Heart left ventricle (tissue), 16 donors: ENCODE measurements around the gene NSMCE3. TPM values are rescaled to one million over a fixed set of nuclear protein-coding genes. Genes with fewer than 3 reads are reported as not detected.

ENCODE experiments used
- ATAC-seq, 4 donors: fragments of 200-7000 bp; cut with Tn5 transposase; one replicate each; pipeline ENCODE4 v1.9.1; 2020 to 2022; ENCODE audit warnings: moderate library complexity in 4 of 4, mild to moderate bottlenecking in 3 of 4, moderate number of reproducible peaks in 1 of 4
- DNase-seq, 5 donors: peaks; one replicate each; pipeline ENCODE4 v3.0.0-alpha.2; 2020
- H3K27ac ChIP-seq, 12 donors: fragments of 200-600 bp; sonication (generic) in 4 of 12; one replicate each; pipeline versions ENCODE4 v1.5.0 to v1.8.0; 2016 to 2022; ENCODE audit warnings: mild to moderate bottlenecking in 2 of 12
- H3K27me3 ChIP-seq, 9 donors: fragments of 200-600 bp; sonication (generic) in 2 of 9; one replicate each; pipeline versions ENCODE4 v1.5.1 to v1.8.0; 2016 to 2022; ENCODE audit warnings: mild to moderate bottlenecking in 3 of 9
- H3K36me3 ChIP-seq, 9 donors: fragments of 200-600 bp; sonication (generic) in 2 of 9; one replicate each; pipeline versions ENCODE4 v1.5.0 to v1.8.0; 2018 to 2022; ENCODE audit warnings: mild to moderate bottlenecking in 2 of 9
- H3K4me1 ChIP-seq, 12 donors: fragments of 200-600 bp; sonication (generic) in 4 of 12; one replicate each; pipeline versions ENCODE4 v1.5.0 to v1.8.0; 2016 to 2022; ENCODE audit warnings: mild to moderate bottlenecking in 3 of 12
- H3K4me3 ChIP-seq, 12 donors: fragments of 200-600 bp; sonication (generic) in 4 of 12; one replicate each; pipeline versions ENCODE4 v1.5.0 to v1.8.0; 2017 to 2022; ENCODE audit warnings: mild to moderate bottlenecking in 9 of 12, moderate library complexity in 4 of 12
- H3K9me3 ChIP-seq, 12 donors: fragments of 200-600 bp; sonication (generic) in 4 of 12; one replicate each; pipeline versions ENCODE4 v1.5.0 to v1.8.0; 2016 to 2022; ENCODE audit warnings: mild to moderate bottlenecking in 1 of 12
- POLR2A ChIP-seq, 2 donors: fragments of 450-650 bp; IDR thresholded peaks; one replicate each; pipeline ENCODE4 v1.6.1; 2017; ENCODE audit warnings: antibody characterized with exemption in 2 of 2, mild to moderate bottlenecking in 2 of 2, moderate library complexity in 2 of 2
- WGBS, 4 donors: extraction: QIAGEN DNeasy Blood & Tissue Kit in 2 of 4; methylation state at CpG; one replicate each; pipeline versions ENCODE4 v1.1.5 to v1.1.7; 2013 to 2018; 5-methylcytosine and 5-hydroxymethylcytosine counted together
- intact Hi-C, 10 donors: fragments of 100-400 bp; cut with DNase I; formaldehyde crosslinking; loops; one replicate each; pipeline versions ENCODE4 v1.11.1 to v1.14.2; 2022
- polyA plus RNA-seq, 2 donors: library from polyadenylated mRNA; stranded (reverse); fragments of 200-250 nt; gene quantifications; one replicate each; pipeline ENCODE4 v1.2.3, GENCODE V29; 2013
- total RNA-seq, 9 donors: library from RNA; depleted of rRNA in 2 of 9; stranded (reverse); fragments of >200 nt in 2 of 9; fragmentation: NEBNext Ultra II Directional in 3 of 9; extraction: Animal tissue kit (Norgen Biotek cat#: 25700) in 3 of 9; gene quantifications; one replicate each; pipeline versions ENCODE4 v1.1.0 to v1.2.4, GENCODE V29; 2016 to 2023
- TF ChIP-seq, protein P1 (sequence below), 12 donors: fragments of 200-600 bp; sonication (generic) in 4 of 12; IDR thresholded peaks; one replicate each; pipeline versions ENCODE4 v1.5.0 to v1.8.0; 2018 to 2022; ENCODE audit warnings: antibody characterized with exemption in 12 of 12, mild to moderate bottlenecking in 5 of 12
- donor health status: ischemic (EF 13 %, LVEDD 7.1; RV severe dilation, severe dysfunction).
- donor health status: healthy with polysubstance abuse.
- donor health status: DM: no; HTN: yes; CAD: no.
- donor health status: DM: no; HTN: no; CAD: no.
- donor health status: ischemic (EF 25% LVEDD 6.9; RV normal size, moderate dysfunction).
- donor health status: ischemic (EF 25% LVEDD 5.7; RV mildly dilated, moderate dysfunction).
- donor health status: healthy.
- donor health status: DM: yes; HTN: yes; CAD: no.
- donor health status: ischemic (EF 35%, LVEDD 5.7; RV mildly dilated, moderate dysfunction).
- donor health status: nonischemic (EF 11% LVEDD 7.7; RV severe dilation, severe dysfunction).
- donor health status: DM: yes; HTN: yes; CAD: no.
- donor health status: PGD.
- donor health status: ischemic (EF 29% LVEDD 5.4; RV normal size, mild dysfunction).
- donor health status: nonischemic (EF 23%, LVEDD 6.1; RV moderate dilation, normal function).

NSMCE3 gene
- total and polyA plus RNA-seq, 11 donors = 6.0 to 10.2 (median 6.8) TPM

DNA sequence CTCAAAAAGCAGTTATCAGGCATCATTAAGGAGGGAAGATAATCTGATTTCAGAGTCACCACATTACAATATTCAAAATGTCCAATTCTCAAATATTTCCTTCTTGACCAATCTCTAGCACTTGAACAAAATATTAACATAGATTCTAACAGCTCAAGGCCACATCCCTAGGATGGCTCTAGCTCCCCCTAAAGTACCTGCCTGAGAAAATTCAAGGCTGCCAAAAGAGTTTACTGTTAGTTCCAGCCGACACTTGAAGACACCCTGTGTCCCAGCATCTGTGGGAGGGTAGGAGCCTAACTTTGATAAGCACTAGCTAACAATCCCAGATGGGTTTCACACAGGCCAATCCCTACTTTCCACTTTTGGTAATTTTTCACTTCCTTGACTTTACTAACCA lies 10.4 kb downstream of the NSMCE3 start:
- Histone ChIP-seq H3K9me3 (no peaks in the 10 kb centered on the region), H3K27ac (no peak overlapping the region), H3K27me3 (no peaks in the 10 kb centered on the region), H3K36me3 (no peaks in the 10 kb centered on the region), H3K4me3 (no peak overlapping the region), H3K4me1 (no peaks in the 10 kb centered on the region)
- TF ChIP-seq, protein P1, sequence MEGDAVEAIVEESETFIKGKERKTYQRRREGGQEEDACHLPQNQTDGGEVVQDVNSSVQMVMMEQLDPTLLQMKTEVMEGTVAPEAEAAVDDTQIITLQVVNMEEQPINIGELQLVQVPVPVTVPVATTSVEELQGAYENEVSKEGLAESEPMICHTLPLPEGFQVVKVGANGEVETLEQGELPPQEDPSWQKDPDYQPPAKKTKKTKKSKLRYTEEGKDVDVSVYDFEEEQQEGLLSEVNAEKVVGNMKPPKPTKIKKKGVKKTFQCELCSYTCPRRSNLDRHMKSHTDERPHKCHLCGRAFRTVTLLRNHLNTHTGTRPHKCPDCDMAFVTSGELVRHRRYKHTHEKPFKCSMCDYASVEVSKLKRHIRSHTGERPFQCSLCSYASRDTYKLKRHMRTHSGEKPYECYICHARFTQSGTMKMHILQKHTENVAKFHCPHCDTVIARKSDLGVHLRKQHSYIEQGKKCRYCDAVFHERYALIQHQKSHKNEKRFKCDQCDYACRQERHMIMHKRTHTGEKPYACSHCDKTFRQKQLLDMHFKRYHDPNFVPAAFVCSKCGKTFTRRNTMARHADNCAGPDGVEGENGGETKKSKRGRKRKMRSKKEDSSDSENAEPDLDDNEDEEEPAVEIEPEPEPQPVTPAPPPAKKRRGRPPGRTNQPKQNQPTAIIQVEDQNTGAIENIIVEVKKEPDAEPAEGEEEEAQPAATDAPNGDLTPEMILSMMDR (IDR thresholded peaks at IDR 0.05) = no peak
- no peak for TF ChIP-seq POLR2A (IDR thresholded peaks at IDR 0.05)
- intact Hi-C loops = no loop called here
- no peak for DNase-seq
- no peak for ATAC-seq
- 0 to 44% (median 34%) methylated on average over 1 of the region's 1 CpG for WGBS, 4 donors

DNA sequence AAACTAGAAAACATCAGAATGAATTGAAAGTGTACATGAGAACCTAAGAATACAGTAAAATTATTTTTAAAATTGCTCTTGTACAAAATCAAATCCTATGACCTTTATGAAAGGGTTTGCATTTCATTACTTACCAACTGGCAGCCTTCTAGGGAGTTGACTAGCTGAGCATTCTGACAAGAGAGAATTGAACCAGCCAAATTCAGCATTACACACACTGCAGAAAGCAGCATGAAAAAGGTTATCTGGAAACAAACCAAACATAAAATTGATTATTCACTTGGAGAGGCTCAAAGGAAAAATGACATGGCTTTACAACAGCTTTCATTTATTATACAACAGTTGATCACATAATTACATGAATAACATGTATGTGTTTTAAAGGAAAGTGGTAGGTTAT lies 17.4 kb downstream of the NSMCE3 start:
- H3K27me3 ChIP-seq = no peaks in the 10 kb centered on the region
- peaks cover 0 to 11% (median 0%) of the 10 kb centered on the region in 12 donors for H3K9me3 ChIP-seq
- no peak overlapping the region for H3K4me3 ChIP-seq
- H3K27ac ChIP-seq = no peak overlapping the region
- DNase-seq (no peak), ATAC-seq (no peak)
- TF ChIP-seq POLR2A (IDR thresholded peaks at IDR 0.05) = no peak
- TF ChIP-seq, protein P1 (IDR thresholded peaks at IDR 0.05) = no peak
- H3K36me3 ChIP-seq = no peaks in the 10 kb centered on the region
- intact Hi-C loops = no loop called here
- H3K4me1 ChIP-seq = no peaks in the 10 kb centered on the region

DNA sequence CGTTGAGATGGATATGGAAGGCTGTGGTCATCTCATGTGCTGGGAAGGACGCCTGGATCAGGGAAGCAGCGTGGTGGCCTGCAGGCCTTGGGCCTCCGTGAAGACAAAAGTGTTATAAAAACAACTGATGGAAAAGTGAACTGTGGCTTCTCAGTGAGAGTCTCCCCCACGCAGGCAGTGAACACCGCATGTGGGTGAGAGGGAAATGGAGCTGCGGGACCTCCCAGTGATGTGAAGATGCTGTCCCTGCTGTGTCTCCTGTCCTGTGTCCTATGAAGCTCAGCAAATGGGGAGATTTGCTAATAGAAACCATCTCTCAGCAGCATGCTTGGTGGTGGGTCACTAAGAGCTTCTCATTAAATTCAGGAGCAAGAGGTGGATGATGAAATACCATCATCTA lies 25.1 kb downstream of the NSMCE3 start:
- Histone ChIP-seq H3K9me3 (peaks cover 0 to 8% (median 0%) of the 10 kb centered on the region in 12 donors), H3K27ac (no peak overlapping the region), H3K27me3 (peaks cover 0 to 6% (median 0%) of the 10 kb centered on the region in 9 donors), H3K4me3 (no peak overlapping the region), H3K36me3 (no peaks in the 10 kb centered on the region), H3K4me1 (no peaks in the 10 kb centered on the region)
- 49 to 57% (median 53%) methylated on average over 6 to 7 of the region's 7 CpGs for WGBS, 4 donors
- intact Hi-C loops = loop anchor here in 1 of 10 donors (10.0 kb wide), 1 partner anchor 60 kb away; no protein-coding TSS in a partner anchor
- DNase-seq (no peak), ATAC-seq (no peak)
- TF ChIP-seq POLR2A (IDR thresholded peaks at IDR 0.05) = no peak
- TF ChIP-seq, protein P1 (IDR thresholded peaks at IDR 0.05) = no peak

DNA sequence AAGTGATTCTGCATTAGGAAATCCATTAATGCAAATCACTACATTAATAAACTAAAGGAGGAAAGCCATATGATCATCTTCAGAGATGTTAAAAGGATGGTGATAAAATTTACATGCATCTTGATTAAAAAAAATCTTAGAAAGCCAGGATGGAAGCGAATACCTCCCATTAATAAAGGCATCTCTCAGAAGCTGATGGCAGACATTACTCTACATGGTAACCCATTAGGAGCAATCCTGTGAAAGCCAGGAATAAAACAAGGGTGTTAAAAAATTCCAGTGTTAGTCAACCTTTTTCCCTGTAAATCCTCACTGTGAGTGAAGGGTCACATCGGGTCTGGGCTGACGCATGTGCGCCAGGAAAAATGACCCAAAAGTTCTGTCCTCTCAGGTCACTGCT lies 25.5 kb downstream of the NSMCE3 start:
- no peak for TF ChIP-seq POLR2A (IDR thresholded peaks at IDR 0.05)
- TF ChIP-seq, protein P1 (IDR thresholded peaks at IDR 0.05) = no peak
- no peak for ATAC-seq

More for the DNA sequence above, 25.5 kb downstream of the NSMCE3 start:
- Histone ChIP-seq H3K27me3 (peaks cover 0 to 6% (median 0%) of the 10 kb centered on the region in 9 donors), H3K4me3 (no peak overlapping the region), H3K4me1 (no peaks in the 10 kb centered on the region), H3K9me3 (peaks cover 0 to 7% (median 0%) of the 10 kb centered on the region in 12 donors), H3K27ac (no peak overlapping the region), H3K36me3 (no peaks in the 10 kb centered on the region)
- intact Hi-C loops = loop anchor here in 1 of 10 donors (10.0 kb wide), 1 partner anchor 59 kb away; no protein-coding TSS in a partner anchor
- 85 to 90% (median 87%) methylated on average over 4 of the region's 4 CpGs for WGBS, 4 donors
- DNase-seq = no peak
